ENCODE measurements around the gene ZNF541.

The ZNF541 gene

GRCh38 chr19:47544476-47544875 is 28.5 kb downstream of the ZNF541 start:
- no peak for DNase-seq

- no peak for DNase-seq
Observed at GRCh38 chr19:47544075-47544474, 28.9 kb downstream of the ZNF541 start.

GRCh38 chr19:47542030-47542475 is 30.9 kb downstream of the ZNF541 start:
- DNase-seq, result no peak

GRCh38 chr19:47541518-47541917 is 31.4 kb downstream of the ZNF541 start:
- DNase-seq, result no peak

GRCh38 chr19:47540748-47541147 is 32.2 kb downstream of the ZNF541 start:
- no peak for DNase-seq

- DNase-seq, result no peak
Observed at GRCh38 chr19:47539747-47540311, 33.1 kb downstream of the ZNF541 start.

GRCh38 chr19:47538812-47539211 is 34.1 kb downstream of the ZNF541 start:
- DNase-seq, result no peak

GRCh38 chr19:47537493-47537892 is 35.5 kb downstream of the ZNF541 start:
- no peak for DNase-seq

- DNase-seq, result no peak
Observed at GRCh38 chr19:47534628-47535027, 38.3 kb downstream of the ZNF541 start.

- no peak for DNase-seq
Observed at GRCh38 chr19:47531640-47532387, 41.1 kb downstream of the ZNF541 start.

- no peak for DNase-seq
Observed at GRCh38 chr19:47529018-47529742, 43.8 kb downstream of the ZNF541 start.

- no peak for DNase-seq
Observed at GRCh38 chr19:47526798-47527197, 46.1 kb downstream of the ZNF541 start.

GRCh38 chr19:47523473-47523872 is 49.5 kb downstream of the ZNF541 start:
- no peak for DNase-seq
